Memory B cell (primary cell): ENCODE data around the gene CLCC1.
"Not testable (repeated sequence)": the region's sequence is repeated elsewhere in the genome, so short reads cannot be mapped to it uniquely, and the experiment has no call there.

Experiments
- ATAC-seq: fragments of 150-1000 bp; cut with Tn5 transposase; 2 replicates; pipeline ENCODE4 v1.10.0; 2021; ENCODE audit warnings: low read depth, mild to moderate bottlenecking, moderate library complexity
- DNase-seq, 2 donors: peaks; one replicate each; pipeline ENCODE4 v3.0.0; 2022; ENCODE audit warnings: low spot score in 2 of 2
- H3K27ac Mint-ChIP-seq: one replicate; pipeline ENCODE4 v1.8.0; 2022; ENCODE audit warnings: mild to moderate bottlenecking, moderate library complexity, mixed read lengths
- H3K27me3 Mint-ChIP-seq: one replicate; pipeline ENCODE4 v1.8.0; 2022; ENCODE audit warnings: mixed read lengths
- H3K36me3 Mint-ChIP-seq: one replicate; pipeline ENCODE4 v1.8.0; 2022; ENCODE audit warnings: mild to moderate bottlenecking, mixed read lengths
- H3K4me1 Mint-ChIP-seq: one replicate; pipeline ENCODE4 v1.8.0; 2022; ENCODE audit warnings: mixed read lengths
- H3K4me3 Mint-ChIP-seq: one replicate; pipeline ENCODE4 v1.8.0; 2022; ENCODE audit warnings: mild to moderate bottlenecking, moderate library complexity, mixed read lengths
- H3K9me3 Mint-ChIP-seq: one replicate; pipeline ENCODE4 v1.8.0; 2022; ENCODE audit warnings: mixed read lengths

Gene CLCC1

GRCh38 chr1:108953452-108953851 lies 9.8 kb downstream of the CLCC1 start:
- H3K27me3 Mint-ChIP-seq: no peaks in the 10 kb centered on the region
- H3K36me3 Mint-ChIP-seq: peaks cover 20% of the 10 kb centered on the region
- ATAC-seq (no peak), DNase-seq (no peak)
- H3K27ac Mint-ChIP-seq: no peak overlapping the region
- no peaks in the 10 kb centered on the region for H3K9me3 Mint-ChIP-seq
- no peak overlapping the region for H3K4me3 Mint-ChIP-seq
- H3K4me1 Mint-ChIP-seq: peaks cover 30% of the 10 kb centered on the region

- no peaks in the 10 kb centered on the region for H3K9me3 Mint-ChIP-seq
- ATAC-seq (no peak), DNase-seq (no peak)
- H3K36me3 Mint-ChIP-seq: peaks cover 17% of the 10 kb centered on the region
- H3K4me3 Mint-ChIP-seq: no peak overlapping the region
- no peaks in the 10 kb centered on the region for H3K27me3 Mint-ChIP-seq
- no peak overlapping the region for H3K27ac Mint-ChIP-seq
- peaks cover 30% of the 10 kb centered on the region for H3K4me1 Mint-ChIP-seq
Measured at GRCh38 chr1:108951242-108951641, 12.0 kb downstream of the CLCC1 start.

- peaks cover 22% of the 10 kb centered on the region for H3K4me1 Mint-ChIP-seq
- H3K4me3 Mint-ChIP-seq: no peak overlapping the region
- ATAC-seq: no peak
Measured at GRCh38 chr1:108949044-108949443, 14.2 kb downstream of the CLCC1 start.

GRCh38 chr1:108947871-108948525 lies 15.3 kb downstream of the CLCC1 start:
- Mint-ChIP-seq H3K27ac (peak overlapping the region; percentile 86), H3K9me3 (no peaks in the 10 kb centered on the region), H3K36me3 (peaks cover 16% of the 10 kb centered on the region), H3K4me1 (peaks cover 17% of the 10 kb centered on the region), H3K27me3 (no peaks in the 10 kb centered on the region), H3K4me3 (peak overlapping the region; percentile 8)
- no peak for ATAC-seq
- no peak for DNase-seq

More at GRCh38 chr1:108949044-108949443, 14.2 kb downstream of the CLCC1 start:
- H3K27ac Mint-ChIP-seq: peak overlapping the region; percentile 36
- no peaks in the 10 kb centered on the region for H3K9me3 Mint-ChIP-seq
- no peak for DNase-seq
- no peaks in the 10 kb centered on the region for H3K27me3 Mint-ChIP-seq
- H3K36me3 Mint-ChIP-seq: peaks cover 16% of the 10 kb centered on the region

DNA sequence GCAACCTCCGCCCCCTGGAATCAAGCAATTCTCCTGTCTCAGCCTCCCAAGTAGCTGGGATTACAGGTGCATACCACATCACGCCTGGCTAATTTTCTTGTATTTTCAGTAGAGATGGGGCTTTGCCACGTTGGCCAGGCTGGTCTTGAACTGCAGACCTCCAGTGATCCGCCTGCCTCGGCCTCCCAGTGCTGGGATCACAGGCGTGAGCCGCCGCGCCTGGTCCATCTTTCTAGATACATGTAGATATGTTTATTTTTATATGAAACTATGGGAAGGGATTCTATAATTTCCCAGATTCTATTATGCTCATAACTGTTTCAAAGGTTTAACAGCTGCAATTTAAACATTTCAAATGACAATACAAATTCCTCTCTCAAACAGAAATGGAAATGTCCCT lies 27.1 kb downstream of the CLCC1 start:
- Mint-ChIP-seq H3K9me3 (no peaks in the 10 kb centered on the region), H3K27ac (peak overlapping the region; percentile 35), H3K27me3 (no peaks in the 10 kb centered on the region), H3K4me3 (no peak overlapping the region), H3K36me3 (peaks cover 25% of the 10 kb centered on the region), H3K4me1 (no peaks in the 10 kb centered on the region)
- ATAC-seq (no peak), DNase-seq (no peak)

DNA sequence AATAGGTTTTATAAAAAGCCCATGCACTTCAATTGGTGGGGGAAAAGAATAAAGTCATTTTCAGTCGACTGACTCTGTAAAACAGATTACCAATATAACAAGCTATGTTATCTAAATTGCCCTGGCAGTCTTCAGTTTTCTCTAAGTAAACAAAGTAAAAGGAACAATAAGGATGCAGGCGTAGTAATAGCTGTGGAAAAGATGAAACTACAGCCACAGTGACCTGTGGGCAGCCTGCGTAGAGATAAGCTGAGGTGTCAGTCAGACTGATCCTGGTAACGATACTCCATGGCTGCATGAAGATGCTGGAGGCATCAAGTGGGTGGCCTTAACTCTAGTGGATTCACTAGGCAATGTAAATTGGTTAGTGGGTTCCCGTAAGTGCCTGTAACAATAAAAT lies 29.3 kb downstream of the CLCC1 start:
- DNase-seq (no peak), ATAC-seq (no peak)
- no peaks in the 10 kb centered on the region for H3K9me3 Mint-ChIP-seq
- peaks cover 25% of the 10 kb centered on the region for H3K36me3 Mint-ChIP-seq
- H3K27ac Mint-ChIP-seq: no peak overlapping the region
- H3K4me3 Mint-ChIP-seq: no peak overlapping the region
- no peaks in the 10 kb centered on the region for H3K27me3 Mint-ChIP-seq
- no peaks in the 10 kb centered on the region for H3K4me1 Mint-ChIP-seq

DNA sequence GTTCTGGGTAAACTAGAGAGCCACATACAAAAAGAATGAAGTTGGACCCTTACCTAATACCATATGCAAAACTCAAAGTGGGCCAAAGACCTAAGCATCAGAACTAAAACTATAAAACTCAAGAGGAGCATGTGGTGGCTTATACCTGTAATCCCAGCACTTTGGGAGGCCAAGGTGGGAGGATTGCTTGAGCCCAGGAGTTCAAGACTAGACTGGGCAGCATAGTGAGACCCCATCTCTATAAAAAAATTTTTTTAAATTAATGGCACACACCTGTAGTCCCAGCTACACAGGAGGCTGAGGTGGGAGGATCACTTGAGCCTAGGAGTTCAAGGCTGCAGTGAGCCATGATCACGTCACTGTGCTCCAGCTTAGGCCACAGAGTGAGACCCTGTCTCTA lies 35.7 kb downstream of the CLCC1 start:
- not testable (repeated sequence) for H3K4me1 Mint-ChIP-seq, H3K27me3 Mint-ChIP-seq, ATAC-seq, H3K9me3 Mint-ChIP-seq, DNase-seq, H3K4me3 Mint-ChIP-seq
- peak overlapping the region; percentile 14 for H3K27ac Mint-ChIP-seq
- H3K36me3 Mint-ChIP-seq: peaks cover 16% of the 10 kb centered on the region

- DNase-seq: no peak
- Mint-ChIP-seq H3K36me3 (peaks cover 14% of the 10 kb centered on the region), H3K27ac (no peak overlapping the region), H3K27me3 (no peaks in the 10 kb centered on the region), H3K9me3 (no peaks in the 10 kb centered on the region), H3K4me1 (no peaks in the 10 kb centered on the region), H3K4me3 (no peak overlapping the region)
- ATAC-seq: no peak
Measured at GRCh38 chr1:108925920-108926319, 37.4 kb downstream of the CLCC1 start.

GRCh38 chr1:108916788-108917187 lies 46.5 kb downstream of the CLCC1 start:
- Mint-ChIP-seq H3K9me3 (no peaks in the 10 kb centered on the region), H3K27me3 (no peaks in the 10 kb centered on the region), H3K27ac (no peak overlapping the region), H3K4me3 (no peak overlapping the region), H3K36me3 (no peaks in the 10 kb centered on the region), H3K4me1 (no peaks in the 10 kb centered on the region)
- ATAC-seq (no peak), DNase-seq (no peak)
